HG02763 (cell line): ENCODE measurements around the gene NDST1.
"Not testable (repeated sequence)": the region's sequence is repeated elsewhere in the genome, so short reads cannot be mapped to it uniquely, and the experiment has no call there.

Experiments used
- ATAC-seq: cut with Tn5 transposase; IDR thresholded peaks from one replicate; pipeline ENCODE4 v1.9.1; 2021; ENCODE audit warnings: mild to moderate bottlenecking, moderate library complexity; ENCODE audit not compliant: unreplicated experiment

NDST1 gene

GRCh38 chr5:150507474-150508276 is at the start of gene NDST1:
Gene NDST1, plus strand, starts transcription at chr5:150508131. Its CDS starts 13,124 bp downstream, at chr5:150521255.
- ATAC-seq, result no peak

DNA sequence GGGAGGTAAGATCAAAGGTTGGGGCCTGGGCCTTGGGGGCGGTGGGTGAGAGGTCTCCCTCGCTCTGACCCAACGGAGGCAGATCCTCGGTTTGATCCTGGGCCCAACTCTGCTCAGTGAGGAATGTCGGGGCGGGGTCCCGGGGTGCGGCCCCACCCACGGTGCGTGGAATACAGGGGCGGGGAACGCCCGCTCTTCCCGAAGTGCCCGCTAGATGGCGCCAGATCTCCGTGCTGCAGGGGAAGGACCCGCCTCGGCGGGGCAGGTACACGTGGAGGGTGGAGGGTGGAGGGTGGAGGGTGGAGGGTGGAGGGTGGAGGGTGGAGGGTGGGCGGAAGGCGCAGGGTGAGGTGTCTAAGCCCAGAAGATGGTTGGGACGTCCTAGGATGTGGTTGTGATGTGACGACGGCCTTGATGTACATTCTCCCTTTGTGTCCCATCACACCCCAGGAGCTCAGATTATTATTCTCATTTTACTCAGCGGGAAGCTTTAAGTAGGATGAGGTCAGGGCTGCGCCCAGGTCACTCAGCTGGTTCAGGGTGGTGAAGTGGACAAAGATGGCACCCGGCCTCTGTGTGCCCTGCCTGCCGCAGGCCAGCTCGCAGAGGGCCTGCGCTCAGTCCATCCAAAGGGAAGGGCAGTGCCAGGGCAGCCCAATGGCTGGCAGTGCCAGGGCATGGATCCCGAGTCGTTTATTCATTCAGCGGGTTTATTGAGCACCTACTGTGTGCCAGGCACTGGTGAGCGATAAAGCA is 49.0 kb upstream of the NDST1 start:
- ATAC-seq, result peak; percentile 75

GRCh38 chr5:150460781-150461180 is 47.1 kb upstream of the NDST1 start:
- ATAC-seq, result no peak

DNA sequence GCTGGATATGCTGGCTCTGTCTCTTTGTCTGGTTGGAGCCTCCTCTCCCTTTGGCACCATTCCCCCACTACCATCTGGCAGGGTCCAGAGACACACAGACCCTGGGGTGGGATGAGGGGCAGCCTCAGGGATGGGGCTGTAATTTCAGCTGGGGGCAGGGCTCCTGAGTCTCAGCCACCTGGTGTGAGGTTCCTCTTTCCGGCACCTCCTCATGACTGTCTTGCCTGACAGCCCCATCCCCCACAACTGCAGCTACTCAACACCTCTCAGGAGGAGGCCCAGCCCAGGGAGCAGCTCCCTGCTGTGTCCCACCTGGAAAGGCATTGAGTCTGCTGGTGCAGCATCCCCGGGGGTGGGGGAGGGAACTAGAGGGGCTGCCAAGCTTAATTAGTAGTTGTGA is 46.7 kb upstream of the NDST1 start:
- ATAC-seq, result peak; percentile 72

DNA sequence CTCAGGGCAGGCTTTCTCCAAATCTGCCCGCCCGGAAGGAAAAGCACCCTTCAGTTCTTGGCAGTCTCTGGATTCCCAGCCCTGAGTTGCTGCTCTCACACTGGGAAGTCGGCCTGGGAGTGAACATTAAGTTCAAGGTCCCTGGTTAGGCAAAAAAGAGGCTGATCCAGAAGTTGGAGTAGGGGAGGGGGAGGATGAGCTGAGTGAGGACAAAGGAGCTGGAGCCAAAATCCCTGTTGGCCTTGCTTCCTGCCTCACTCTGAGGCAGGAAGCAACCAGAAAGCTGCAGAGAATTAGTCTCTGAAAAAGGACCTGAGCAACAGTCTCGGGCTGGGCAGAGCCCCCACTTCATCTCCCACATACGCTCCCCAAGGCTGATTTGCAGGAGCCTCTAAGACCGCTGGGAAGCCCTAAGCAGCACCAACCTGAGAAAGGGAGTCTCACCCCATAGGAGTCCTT is 43.3 kb upstream of the NDST1 start:
- no peak for ATAC-seq

DNA sequence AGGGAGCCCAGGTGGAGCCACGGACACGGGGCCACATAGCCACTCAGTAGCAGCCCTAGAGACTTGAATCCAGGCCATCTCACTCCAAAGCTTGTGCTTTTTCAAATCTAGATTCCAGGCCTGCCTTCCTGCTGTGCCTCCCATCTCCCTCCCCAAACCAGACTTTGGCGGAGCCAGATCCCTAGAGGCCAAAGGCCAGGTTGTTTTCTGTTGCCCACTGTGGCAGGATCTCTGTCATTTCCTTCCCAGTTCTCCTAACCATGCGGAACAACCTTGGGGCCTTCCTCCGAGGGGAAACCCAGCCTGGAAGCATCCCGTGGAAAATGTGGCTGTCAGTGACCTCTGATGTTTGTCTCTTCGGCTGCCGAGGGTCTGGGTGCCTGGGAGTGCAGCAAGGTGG is 42.0 kb upstream of the NDST1 start:
- no peak for ATAC-seq

DNA sequence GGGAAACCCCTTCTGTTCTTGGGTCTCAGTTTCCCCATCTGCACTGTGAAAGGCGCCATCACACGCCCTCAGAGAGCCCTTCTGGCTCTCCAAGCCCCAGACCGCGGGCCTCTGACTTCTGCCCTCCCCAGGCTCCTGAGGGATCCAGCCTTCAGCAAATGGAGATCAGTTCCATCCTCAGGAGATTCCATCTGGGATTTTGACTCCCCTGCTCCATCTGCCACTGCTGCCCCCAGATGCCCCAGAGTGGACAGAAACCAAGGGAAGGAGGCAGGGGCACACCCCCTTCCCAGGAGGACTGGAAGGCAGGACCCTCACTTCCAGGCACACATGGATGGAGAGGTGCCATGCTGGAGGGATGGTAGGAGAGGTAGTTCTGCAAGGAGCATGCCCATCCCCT is 39.7 kb upstream of the NDST1 start:
- no peak for ATAC-seq

DNA sequence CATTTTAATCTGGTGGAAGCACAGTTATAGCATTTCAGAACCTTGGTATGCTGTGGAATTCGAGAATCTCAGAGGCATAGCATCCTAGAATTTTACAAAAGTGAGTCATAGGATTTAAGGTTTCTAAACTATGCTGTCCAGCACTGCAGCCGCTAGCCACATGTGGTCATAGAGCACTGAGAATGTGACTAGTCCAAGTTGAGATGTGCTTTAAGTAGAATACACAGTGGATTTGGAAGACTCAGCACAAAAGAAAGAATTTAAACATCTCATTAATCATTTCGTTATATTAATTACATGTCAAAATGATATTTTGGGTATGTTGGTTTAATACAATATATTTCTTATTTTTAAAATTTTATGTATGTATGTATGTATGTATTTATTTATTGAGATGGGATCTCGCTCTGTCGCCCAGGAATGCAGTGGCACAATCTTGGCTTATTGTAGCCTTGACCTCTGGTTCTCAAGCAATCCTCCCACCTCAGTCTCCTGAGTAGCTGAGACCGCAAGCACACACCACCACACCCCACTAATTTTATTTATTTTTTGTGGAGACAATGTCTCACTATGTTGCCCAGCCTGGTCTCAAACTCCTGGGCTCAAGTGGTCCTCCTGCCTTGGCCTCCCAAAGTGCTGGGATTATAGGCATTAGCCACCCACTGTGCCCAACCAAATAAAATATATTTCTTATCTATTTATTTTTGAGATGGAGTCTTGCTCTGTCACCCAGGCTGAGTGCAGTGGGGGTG is 38.0 kb upstream of the NDST1 start:
- ATAC-seq, result no peak

DNA sequence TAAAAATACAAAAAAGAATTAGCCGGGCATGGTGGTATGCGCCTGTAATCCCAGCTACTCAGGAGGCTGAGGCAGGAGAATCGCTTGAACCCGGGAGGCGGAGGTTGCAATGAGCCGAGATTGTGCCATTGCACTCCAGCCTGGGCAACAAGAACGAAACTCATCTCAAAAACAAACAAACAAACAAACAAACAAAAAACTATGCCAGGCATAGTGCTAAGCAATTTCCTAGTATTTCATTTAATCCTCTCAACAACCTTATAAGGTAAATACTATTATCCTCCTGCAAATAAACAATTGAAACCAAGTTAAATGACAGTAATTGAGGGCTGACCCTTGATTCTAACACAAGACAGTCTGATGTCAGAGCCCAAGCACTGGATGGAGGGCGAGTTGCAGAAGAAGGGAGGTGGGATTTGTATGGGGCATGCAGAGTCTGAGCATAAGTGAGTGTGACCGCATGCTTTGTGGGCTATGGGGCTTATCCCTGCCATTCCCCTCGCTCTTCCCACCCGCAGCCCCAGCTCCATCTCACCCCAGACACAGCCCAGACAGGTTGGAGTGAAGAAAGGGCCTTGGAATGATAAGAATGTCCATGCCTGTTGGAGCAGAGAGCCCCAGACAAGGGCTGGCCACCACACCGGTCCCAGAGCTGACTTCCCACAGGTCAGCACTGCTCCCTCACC is 34.1 kb upstream of the NDST1 start:
- no peak for ATAC-seq

GRCh38 chr5:150476568-150476967 is 31.4 kb upstream of the NDST1 start:
- ATAC-seq, result not testable (repeated sequence)

DNA sequence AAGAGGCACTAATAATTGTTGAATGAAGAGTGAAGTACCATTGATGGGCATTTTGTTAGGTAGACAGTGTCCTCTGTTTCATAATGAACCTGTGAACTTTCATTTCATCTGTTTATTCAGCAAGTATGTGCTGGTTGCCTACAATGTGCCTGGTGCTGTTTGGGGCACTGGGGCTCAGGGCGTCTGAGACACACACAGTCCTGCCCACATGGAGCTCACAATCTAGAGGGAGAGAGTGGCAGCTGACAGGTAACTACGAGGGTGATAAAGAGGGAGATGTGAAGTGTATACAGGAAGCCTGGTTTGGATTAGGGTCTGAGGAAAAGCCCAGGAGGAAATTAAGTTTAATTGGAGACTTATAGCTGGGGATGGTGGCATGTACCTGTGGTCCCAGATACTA is 28.5 kb upstream of the NDST1 start:
- no peak for ATAC-seq

DNA sequence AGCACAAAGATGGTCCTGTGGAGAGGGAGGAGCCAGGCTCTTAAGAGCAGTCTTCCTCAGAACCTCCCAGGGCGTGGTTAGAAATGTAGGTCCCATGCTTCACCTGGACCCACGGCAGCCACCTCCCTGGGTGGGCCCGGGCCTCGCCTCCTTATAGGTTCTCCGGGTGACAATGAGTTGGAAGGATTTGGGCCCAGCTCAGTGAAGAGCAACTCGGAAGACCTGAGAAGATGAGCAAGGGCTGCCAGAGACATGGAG is 26.3 kb upstream of the NDST1 start:
- ATAC-seq, result no peak

GRCh38 chr5:150481972-150482406 is 25.9 kb upstream of the NDST1 start:
- no peak for ATAC-seq

GRCh38 chr5:150484964-150485692 is 22.8 kb upstream of the NDST1 start:
- ATAC-seq, result no peak

DNA sequence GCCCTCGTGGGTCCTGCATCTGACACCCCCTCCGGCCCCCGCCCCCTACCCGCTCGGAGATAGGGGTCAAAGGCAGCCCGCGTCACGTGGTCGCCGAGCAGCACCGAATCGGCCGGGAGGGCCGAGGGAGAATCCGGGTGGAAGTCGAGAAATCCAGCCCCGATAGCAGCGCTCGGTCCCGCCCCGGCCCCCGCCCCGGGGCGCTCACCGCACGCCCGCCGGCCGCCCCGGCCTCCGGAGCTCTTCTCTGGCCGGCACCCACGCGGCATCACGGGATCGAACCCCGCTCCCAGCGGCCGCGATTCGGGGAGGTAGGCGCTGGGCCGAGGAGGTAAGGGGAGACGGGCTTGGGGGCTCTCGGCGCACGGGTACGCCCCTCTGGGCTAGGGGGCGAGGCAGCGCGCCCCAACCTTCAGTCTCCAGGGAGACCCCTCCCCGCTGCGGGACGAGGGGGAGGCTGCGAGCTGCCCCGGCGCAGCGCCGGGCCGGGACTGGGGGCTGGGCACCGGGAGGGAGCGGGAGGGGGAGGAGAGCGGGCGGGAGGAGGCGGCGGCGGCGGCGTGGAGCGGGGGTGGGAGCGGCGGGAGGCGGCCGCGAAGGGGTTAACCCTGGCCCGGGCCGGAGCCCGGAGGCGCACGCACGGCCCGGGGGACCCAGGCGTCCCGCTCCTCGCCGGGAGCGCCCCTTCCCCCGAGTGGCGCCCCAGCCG is 22.1 kb upstream of the NDST1 start:
- ATAC-seq, result no peak

DNA sequence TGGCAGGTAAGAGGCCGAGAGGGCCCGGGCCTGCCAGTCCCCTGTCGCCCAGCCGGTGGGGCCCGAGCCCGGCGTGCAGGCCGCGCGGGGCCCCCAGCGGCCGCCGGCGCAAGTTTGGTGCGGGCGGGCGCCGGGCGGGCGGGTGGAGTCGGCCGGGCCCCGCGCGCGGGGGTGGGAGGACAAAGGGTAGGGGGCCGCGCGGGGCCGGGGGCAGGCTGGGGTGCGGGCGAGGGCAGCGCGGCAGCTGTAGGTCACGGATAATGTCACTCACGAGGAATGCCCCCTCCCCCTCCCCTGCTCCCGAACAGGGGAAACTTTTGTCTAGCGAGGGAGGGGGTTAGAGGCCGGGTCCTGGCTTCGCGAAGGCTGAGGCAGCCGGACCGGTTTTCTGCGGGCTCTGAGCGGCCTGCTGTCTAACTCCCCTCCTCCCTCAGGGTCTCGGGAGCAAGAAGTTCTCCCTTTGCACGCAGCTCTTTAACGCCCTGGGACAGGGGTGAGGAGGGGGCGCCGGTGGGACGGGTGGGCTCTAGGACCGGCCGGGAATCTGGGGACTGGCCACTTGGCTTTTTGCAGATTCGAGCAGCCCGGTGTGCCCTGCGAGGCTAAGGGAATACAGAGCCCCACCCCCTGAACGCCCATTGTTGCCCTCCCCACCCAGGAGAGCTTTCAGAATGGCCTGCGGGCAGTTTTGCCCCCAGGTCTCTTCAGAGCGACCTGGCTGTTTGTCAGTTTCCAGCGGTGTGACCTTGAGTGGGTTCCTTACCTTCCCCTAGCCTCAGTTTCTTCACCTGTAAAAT is 21.3 kb upstream of the NDST1 start:
- no peak for ATAC-seq

- ATAC-seq, result no peak
These were observed 20.5 kb upstream of the NDST1 start for GRCh38 chr5:150487199-150488061.
